Caco-2 (cell line): ENCODE measurements around the gene UNC119. TPM values are rescaled to one million over a fixed set of nuclear protein-coding genes. Genes with fewer than 3 reads are reported as not detected.

Experiments used
- BruUV-seq: library from RNA; stranded (reverse); fragments of 400-500 nt; replicated peaks from 2 replicates; lab custom pipeline; 2021; lab: Mats Ljungman, UMichigan
- CTCF ChIA-PET: fragments of 300-600 bp; sonication (Branson Sonifier 250); formaldehyde crosslinking; loops from one replicate; lab custom pipeline; 2022; ENCODE audit warnings: antibody characterized with exemption; lab: Charles Lee
- POLR2A ChIA-PET: fragments of 300-600 bp; sonication (Branson Sonifier 250); formaldehyde crosslinking; loops from one replicate; lab custom pipeline; 2022; ENCODE audit warnings: antibody characterized with exemption; lab: Charles Lee
- DNase-seq, 2 experiments: peaks; one replicate each; pipeline versions ENCODE4 v3.0.0 to v3.0.0-alpha.2; 2020 to 2022
- H3K27me3 ChIP-seq: replicated peaks from 2 replicates; pipeline ENCODE4 v1.6.0; 2011; ENCODE audit warnings: low read length; ENCODE audit not compliant: control insufficient read depth, insufficient read depth
- H3K36me3 ChIP-seq: 2 replicates; pipeline ENCODE4 v1.5.1; 2011; ENCODE audit warnings: low read length; ENCODE audit not compliant: control insufficient read depth, insufficient read depth
- H3K4me1 ChIP-seq: fragments of 250-450 bp; sonication (Bioruptor Pico); 2 replicates; pipeline ENCODE4 v1.5.1; 2020; ENCODE audit warnings: mild to moderate bottlenecking
- H3K4me3 ChIP-seq: 2 replicates; pipeline ENCODE4 v1.5.1; 2011; ENCODE audit warnings: low read depth, mild to moderate bottlenecking, control low read depth, low read length
- H3K9me3 ChIP-seq: fragments of 250-450 bp; sonication (Bioruptor Pico); 2 replicates; pipeline ENCODE4 v1.5.1; 2020; ENCODE audit warnings: mild to moderate bottlenecking, moderate library complexity
- H3K27ac Mint-ChIP-seq: one replicate; pipeline ENCODE4 v1.8.0; 2022; ENCODE audit warnings: mixed read lengths; ENCODE audit not compliant: unreplicated experiment
- H3K27me3 Mint-ChIP-seq: one replicate; pipeline ENCODE4 v1.8.0; 2022; ENCODE audit warnings: mixed read lengths; ENCODE audit not compliant: insufficient read depth, unreplicated experiment
- H3K36me3 Mint-ChIP-seq: one replicate; pipeline ENCODE4 v1.8.0; 2022; ENCODE audit warnings: mild to moderate bottlenecking, mixed read lengths; ENCODE audit not compliant: insufficient read depth, unreplicated experiment
- H3K4me1 Mint-ChIP-seq: one replicate; pipeline ENCODE4 v1.8.0; 2022; ENCODE audit warnings: low read depth, mixed read lengths; ENCODE audit not compliant: unreplicated experiment
- H3K4me3 Mint-ChIP-seq: one replicate; pipeline ENCODE4 v1.8.0; 2022; ENCODE audit warnings: mild to moderate bottlenecking, moderate library complexity, mixed read lengths; ENCODE audit not compliant: unreplicated experiment
- H3K9me3 Mint-ChIP-seq: one replicate; pipeline ENCODE4 v1.8.0; 2022; ENCODE audit warnings: mixed read lengths; ENCODE audit not compliant: unreplicated experiment
- intact Hi-C: fragments of 100-400 bp; cut with micrococcal nuclease; formaldehyde crosslinking; loops from one replicate; pipeline ENCODE4 v1.10.0; 2022; ENCODE audit not compliant: unreplicated experiment
- total RNA-seq: library from RNA; stranded (reverse); gene quantifications from 2 replicates; pipeline ENCODE4 v1.2.3, GENCODE V29; 2022
- TF ChIP-seq, protein P1 (sequence below), 2 experiments: fragments of 200-600 bp in 1 of 2; IDR thresholded peaks; 1 replicate in 1 of 2; 2 replicates in 1 of 2; pipeline versions ENCODE4 v1.5.1 to v1.8.0; 2011 to 2022; ENCODE audit warnings: antibody characterized with exemption in 1 of 2, control low read depth in 1 of 2, inconsistent platforms in 1 of 2, low read depth in 1 of 2, low read length in 1 of 2, mild to moderate bottlenecking in 1 of 2, moderate library complexity in 1 of 2; ENCODE audit not compliant: insufficient read depth in 1 of 2, severe bottlenecking in 1 of 2, unreplicated experiment in 1 of 2

The UNC119 gene
- total RNA-seq, 1 experiment from 2014 or later, result 40.5 TPM

GRCh38 chr17:28532050-28532960 is 20.1 kb downstream of the UNC119 start:
- no peak overlapping the region for H3K4me3 ChIP-seq
- no peaks in the 10 kb centered on the region for H3K27me3 Mint-ChIP-seq
- H3K36me3 ChIP-seq, result no peaks in the 10 kb centered on the region
- intact Hi-C loops, result no loop called here
- no peaks in the 10 kb centered on the region for H3K27me3 ChIP-seq
- no peak overlapping the region for H3K27ac Mint-ChIP-seq
- DNase-seq, result no peak
- TF ChIP-seq, protein P1, sequence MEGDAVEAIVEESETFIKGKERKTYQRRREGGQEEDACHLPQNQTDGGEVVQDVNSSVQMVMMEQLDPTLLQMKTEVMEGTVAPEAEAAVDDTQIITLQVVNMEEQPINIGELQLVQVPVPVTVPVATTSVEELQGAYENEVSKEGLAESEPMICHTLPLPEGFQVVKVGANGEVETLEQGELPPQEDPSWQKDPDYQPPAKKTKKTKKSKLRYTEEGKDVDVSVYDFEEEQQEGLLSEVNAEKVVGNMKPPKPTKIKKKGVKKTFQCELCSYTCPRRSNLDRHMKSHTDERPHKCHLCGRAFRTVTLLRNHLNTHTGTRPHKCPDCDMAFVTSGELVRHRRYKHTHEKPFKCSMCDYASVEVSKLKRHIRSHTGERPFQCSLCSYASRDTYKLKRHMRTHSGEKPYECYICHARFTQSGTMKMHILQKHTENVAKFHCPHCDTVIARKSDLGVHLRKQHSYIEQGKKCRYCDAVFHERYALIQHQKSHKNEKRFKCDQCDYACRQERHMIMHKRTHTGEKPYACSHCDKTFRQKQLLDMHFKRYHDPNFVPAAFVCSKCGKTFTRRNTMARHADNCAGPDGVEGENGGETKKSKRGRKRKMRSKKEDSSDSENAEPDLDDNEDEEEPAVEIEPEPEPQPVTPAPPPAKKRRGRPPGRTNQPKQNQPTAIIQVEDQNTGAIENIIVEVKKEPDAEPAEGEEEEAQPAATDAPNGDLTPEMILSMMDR (IDR thresholded peaks at IDR 0.05; ENCODE audit: insufficient read depth in 1 of 2, low read depth in 1 of 2, low read length in 1 of 2, severe bottlenecking in 1 of 2, unreplicated experiment in 1 of 2), result no peak
- POLR2A ChIA-PET, result no interaction called here
- H3K9me3 ChIP-seq, result no peaks in the 10 kb centered on the region
- BruUV-seq, result no TSS peak
- H3K4me1 ChIP-seq, result no peaks in the 10 kb centered on the region; the same call in 1 of the 2 replicates
- no peaks in the 10 kb centered on the region for H3K4me1 Mint-ChIP-seq
- no peaks in the 10 kb centered on the region for H3K9me3 Mint-ChIP-seq
- CTCF ChIA-PET, result no interaction called here
- no peaks in the 10 kb centered on the region for H3K36me3 Mint-ChIP-seq
- H3K4me3 Mint-ChIP-seq, result no peak overlapping the region

DNA sequence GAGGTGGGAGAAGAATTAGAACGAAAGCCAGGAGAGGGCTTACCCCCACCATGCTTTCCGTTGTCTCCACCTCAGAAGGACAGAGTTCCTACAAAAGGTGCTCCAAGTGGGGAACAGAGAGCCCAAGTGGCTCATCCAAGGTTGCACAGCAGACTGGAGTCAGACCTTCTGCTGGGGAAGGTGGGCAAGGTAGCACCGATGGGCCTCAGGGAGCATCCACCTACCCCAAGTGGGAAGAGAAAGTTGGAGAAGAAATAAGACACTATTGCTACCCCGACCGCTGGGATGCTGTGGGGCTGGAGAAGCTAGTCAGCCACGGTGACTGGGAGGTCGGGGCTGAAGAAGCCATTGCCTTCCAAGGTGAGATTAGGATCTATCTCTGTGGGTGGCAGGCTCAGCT is 21.5 kb downstream of the UNC119 start:
- Histone ChIP-seq H3K4me1 (peaks cover 14% of the 10 kb centered on the region), H3K4me3 (no peak overlapping the region), H3K9me3 (no peaks in the 10 kb centered on the region), H3K27me3 (no peaks in the 10 kb centered on the region), H3K36me3 (no peaks in the 10 kb centered on the region)
- ChIA-PET CTCF (no interaction called here), POLR2A (no interaction called here)
- no peak for DNase-seq
- no peaks in the 10 kb centered on the region for H3K4me1 Mint-ChIP-seq
- no peak overlapping the region for H3K4me3 Mint-ChIP-seq
- intact Hi-C loops, result no loop called here
- no peak overlapping the region for H3K27ac Mint-ChIP-seq
- H3K36me3 Mint-ChIP-seq, result no peaks in the 10 kb centered on the region
- H3K9me3 Mint-ChIP-seq, result no peaks in the 10 kb centered on the region
- BruUV-seq, result no TSS peak
- H3K27me3 Mint-ChIP-seq, result no peaks in the 10 kb centered on the region
- TF ChIP-seq, protein P1 (IDR thresholded peaks at IDR 0.05; ENCODE audit: insufficient read depth in 1 of 2, low read depth in 1 of 2, low read length in 1 of 2, severe bottlenecking in 1 of 2, unreplicated experiment in 1 of 2), result no peak

DNA sequence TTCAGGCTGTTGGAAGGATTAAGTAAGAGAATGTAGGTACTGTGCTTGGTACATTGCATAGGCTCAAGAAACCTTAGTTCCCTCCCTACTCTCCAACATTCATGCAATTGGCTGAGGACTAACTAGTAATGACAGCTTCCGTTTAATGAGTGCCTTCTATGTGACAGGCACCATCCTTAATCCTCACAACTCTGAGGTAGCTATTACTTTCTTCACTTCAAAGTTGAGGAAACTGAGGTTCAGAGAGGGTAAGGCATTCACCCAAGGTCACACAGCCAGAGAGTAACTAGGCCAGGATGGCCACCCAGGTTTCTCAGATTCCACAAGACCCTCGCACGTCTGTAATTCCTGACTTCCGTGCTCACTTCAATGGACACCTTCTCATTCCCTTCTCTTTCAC is 22.2 kb downstream of the UNC119 start:
- intact Hi-C loops, result no loop called here
- Mint-ChIP-seq H3K36me3 (no peaks in the 10 kb centered on the region), H3K27me3 (no peaks in the 10 kb centered on the region), H3K4me3 (no peak overlapping the region), H3K9me3 (no peaks in the 10 kb centered on the region), H3K27ac (no peak overlapping the region), H3K4me1 (peaks cover 3% of the 10 kb centered on the region)
- Histone ChIP-seq H3K4me3 (no peak overlapping the region), H3K27me3 (no peaks in the 10 kb centered on the region), H3K9me3 (no peaks in the 10 kb centered on the region), H3K36me3 (no peaks in the 10 kb centered on the region), H3K4me1 (peaks cover 20% of the 10 kb centered on the region)
- ChIA-PET CTCF (no interaction called here), POLR2A (no interaction called here)
- TF ChIP-seq, protein P1 (IDR thresholded peaks at IDR 0.05; ENCODE audit: insufficient read depth in 1 of 2, low read depth in 1 of 2, low read length in 1 of 2, severe bottlenecking in 1 of 2, unreplicated experiment in 1 of 2), result no peak
- no TSS peak for BruUV-seq
- DNase-seq, result no peak
